Subcutaneous abdominal adipose tissue (tissue), 5 donors: ENCODE data around the gene NUP98.
"Not testable (repeated sequence)": the region's sequence is repeated elsewhere in the genome, so short reads cannot be mapped to it uniquely, and the experiment has no call there.

ENCODE experiments used
- H3K27ac ChIP-seq: one replicate; pipeline ENCODE4 v1.7.0; 2013; ENCODE audit warnings: low read depth, mild to moderate bottlenecking, inconsistent platforms, low read length, moderate library complexity
- H3K27me3 ChIP-seq, 5 donors: one replicate each; pipeline ENCODE4 v1.7.0; 2013; ENCODE audit warnings: low read length in 5 of 5, inconsistent platforms in 1 of 5; ENCODE audit not compliant: control insufficient read depth in 5 of 5, insufficient read depth in 4 of 5
- H3K36me3 ChIP-seq, 5 donors: one replicate each; pipeline ENCODE4 v1.7.0; 2013; ENCODE audit warnings: low read length in 5 of 5; ENCODE audit not compliant: control insufficient read depth in 5 of 5, insufficient read depth in 5 of 5
- H3K4me1 ChIP-seq, 5 donors: one replicate each; pipeline ENCODE4 v1.7.0; 2013; ENCODE audit warnings: low read length in 5 of 5, mild to moderate bottlenecking in 3 of 5, moderate library complexity in 1 of 5; ENCODE audit not compliant: control insufficient read depth in 5 of 5, insufficient read depth in 5 of 5
- H3K4me3 ChIP-seq, 5 donors: one replicate each; pipeline ENCODE4 v1.7.0; 2013; ENCODE audit warnings: low read length in 5 of 5, low read depth in 1 of 5
- H3K9ac ChIP-seq, 5 donors: one replicate each; pipeline ENCODE4 v1.7.0; 2013; ENCODE audit warnings: low read length in 5 of 5, mild to moderate bottlenecking in 4 of 5, moderate library complexity in 3 of 5
- H3K9me3 ChIP-seq, 5 donors: one replicate each; pipeline ENCODE4 v1.7.0; 2013; ENCODE audit warnings: low read length in 5 of 5; ENCODE audit not compliant: control insufficient read depth in 5 of 5
- donor health status: healthy.
- donor health status: healthy.
- donor health status: healthy.
- donor health status: healthy.
- donor health status: healthy.

Gene NUP98

DNA sequence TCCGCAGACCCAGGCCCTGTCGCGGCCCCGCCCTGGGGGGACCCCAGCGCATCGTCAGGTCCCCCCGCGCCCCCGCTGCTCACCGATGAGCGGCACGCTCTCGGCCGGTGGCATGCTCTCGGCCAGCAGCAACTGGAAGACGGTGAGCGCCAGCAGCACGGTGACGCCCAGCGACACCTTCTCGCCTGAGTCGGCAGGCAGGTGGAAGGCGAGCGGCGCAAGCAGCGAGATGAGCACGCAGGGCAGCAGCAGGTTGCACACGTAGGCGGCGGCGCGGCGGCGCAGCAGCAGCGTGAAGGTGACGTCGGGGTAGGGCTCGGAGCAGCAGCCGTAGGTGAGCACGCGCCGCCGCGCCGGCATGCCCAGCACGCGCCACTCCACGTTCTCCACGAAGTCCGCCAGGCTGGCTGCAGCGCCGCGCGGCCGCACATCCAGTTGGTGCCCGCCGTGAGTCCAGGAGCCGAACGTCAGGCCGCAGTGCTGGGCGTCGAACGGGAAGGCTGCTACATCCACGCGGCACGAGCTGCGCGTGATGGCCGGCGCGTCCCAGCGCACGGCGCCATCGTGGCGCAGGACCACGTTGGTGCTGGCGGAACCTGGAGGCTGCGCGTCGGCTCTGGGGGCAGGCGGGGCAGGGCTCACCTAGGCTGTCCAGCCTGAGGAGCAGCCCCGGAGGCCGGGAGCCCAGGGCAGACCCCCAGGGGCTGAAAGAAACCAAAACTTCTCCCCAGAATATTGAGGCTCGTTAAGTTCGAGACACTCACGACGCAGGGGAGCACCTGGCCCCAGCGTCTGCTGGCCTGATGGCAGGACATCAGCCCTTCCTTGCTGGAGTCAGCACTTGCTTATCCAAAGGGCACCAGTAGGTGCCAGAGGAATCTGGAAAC lies 130.0 kb downstream of the NUP98 start:
- H3K36me3 ChIP-seq: peaks cover 0 to 75% (median 63%) of the 10 kb centered on the region in 5 donors

DNA sequence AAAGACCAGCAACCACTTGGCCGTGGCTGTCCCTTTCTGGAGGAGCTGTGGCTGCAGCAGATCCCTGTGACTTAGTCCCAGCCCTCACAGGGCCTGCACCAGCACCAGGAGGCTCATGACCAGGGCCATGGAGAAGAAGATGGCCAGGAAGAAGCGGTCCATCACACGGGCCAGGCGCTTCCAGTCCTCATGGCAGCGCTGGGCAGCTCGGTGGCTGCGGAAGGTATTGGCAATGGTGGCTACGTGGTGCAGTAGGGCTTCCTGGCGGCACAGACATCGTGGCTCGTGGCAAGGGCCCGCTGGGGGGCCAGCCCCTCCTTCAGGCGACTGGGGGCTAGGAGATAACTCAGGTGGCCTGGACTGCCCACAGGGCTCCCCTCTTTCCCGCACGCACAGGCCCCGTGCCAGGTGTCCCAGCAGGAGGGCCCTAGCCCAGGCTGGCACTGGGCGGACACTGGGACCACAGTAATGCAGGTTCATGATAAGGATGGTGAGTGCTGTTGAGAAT lies 131.3 kb downstream of the NUP98 start:
- Histone ChIP-seq H3K27ac (no peak overlapping the region), H3K4me3 (no peak overlapping the region), H3K9ac (no peak overlapping the region), H3K27me3 (no peaks in the 10 kb centered on the region), H3K4me1 (peaks cover 0 to 5% (median 0%) of the 10 kb centered on the region in 5 donors), H3K36me3 (peaks cover 0 to 62% (median 50%) of the 10 kb centered on the region in 5 donors), H3K9me3 (no peaks in the 10 kb centered on the region)

More for the DNA sequence above, 130.0 kb downstream of the NUP98 start:
- Histone ChIP-seq H3K9ac (no peak overlapping the region), H3K27ac (no peak overlapping the region), H3K27me3 (no peaks in the 10 kb centered on the region), H3K4me3 (no peak overlapping the region), H3K4me1 (peaks cover 0 to 5% (median 0%) of the 10 kb centered on the region in 5 donors), H3K9me3 (no peaks in the 10 kb centered on the region)

DNA sequence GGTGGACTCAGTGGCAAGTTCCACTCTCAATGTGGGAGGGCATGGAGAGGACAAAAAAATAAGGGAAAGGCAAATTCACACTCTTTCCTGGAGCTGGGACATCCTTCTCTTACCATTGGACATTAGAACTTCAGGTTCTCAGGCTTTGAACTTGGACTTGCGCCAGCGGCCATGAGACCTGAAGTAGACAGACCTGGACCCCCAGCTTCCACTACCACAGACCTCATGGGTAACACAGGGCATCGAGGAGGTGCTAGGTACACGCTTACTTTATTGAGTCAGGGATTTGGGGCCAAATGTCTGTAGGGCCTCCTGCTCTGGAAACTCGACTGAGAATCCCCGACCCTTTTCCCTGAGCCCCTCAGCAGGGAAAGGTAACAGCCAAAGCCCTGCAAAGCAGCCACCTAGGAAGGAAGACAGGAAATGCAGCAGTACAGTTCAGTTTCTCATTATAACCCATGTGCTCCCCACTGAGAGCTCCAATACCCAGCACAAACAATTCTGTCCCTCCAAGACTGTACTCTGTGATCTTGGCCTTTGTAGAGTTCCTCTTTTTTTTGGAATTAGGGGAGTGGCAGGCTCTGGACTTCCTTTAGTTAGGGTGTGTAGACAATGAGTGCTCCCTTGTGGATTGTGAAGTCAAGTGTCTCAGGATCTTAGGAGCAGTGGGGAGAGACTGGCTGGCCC lies 131.9 kb downstream of the NUP98 start:
- H3K27ac ChIP-seq: no peak overlapping the region
- H3K9me3 ChIP-seq: no peaks in the 10 kb centered on the region
- H3K4me1 ChIP-seq: peaks cover 0 to 5% (median 0%) of the 10 kb centered on the region in 5 donors
- H3K9ac ChIP-seq: no peak overlapping the region
- H3K36me3 ChIP-seq: peaks cover 0 to 57% (median 46%) of the 10 kb centered on the region in 5 donors
- no peaks in the 10 kb centered on the region for H3K27me3 ChIP-seq
- no peak overlapping the region for H3K4me3 ChIP-seq

- H3K27me3 ChIP-seq: no peaks in the 10 kb centered on the region
- no peak overlapping the region for H3K4me3 ChIP-seq
- H3K4me1 ChIP-seq: peaks cover 0 to 5% (median 0%) of the 10 kb centered on the region in 5 donors
- no peaks in the 10 kb centered on the region for H3K9me3 ChIP-seq
- no peak overlapping the region for H3K9ac ChIP-seq
- no peak overlapping the region for H3K27ac ChIP-seq
- H3K36me3 ChIP-seq: peaks cover 0 to 47% (median 34%) of the 10 kb centered on the region in 5 donors
Measured at GRCh38 chr11:3664032-3664630, 133.2 kb downstream of the NUP98 start.

DNA sequence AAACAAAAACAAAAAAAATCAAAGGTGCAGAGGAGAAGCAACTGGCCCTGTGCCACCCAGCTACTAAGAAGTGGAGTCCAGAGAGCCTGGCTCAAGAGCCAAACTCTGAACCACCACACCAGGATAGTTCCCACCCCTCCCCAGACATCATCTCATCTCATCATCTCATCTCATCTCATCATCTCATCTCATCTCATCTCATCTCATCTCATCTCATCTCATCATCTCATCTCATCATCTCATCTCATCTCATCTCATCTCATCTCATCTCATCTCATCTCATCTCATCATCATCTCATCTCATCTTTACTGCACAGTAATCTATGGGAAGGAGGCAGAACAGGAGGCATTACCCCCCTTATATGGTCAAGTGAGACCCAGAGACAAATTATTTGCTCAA lies 134.5 kb downstream of the NUP98 start:
- Histone ChIP-seq H3K4me3 (no peak overlapping the region), H3K27ac (no peak overlapping the region), H3K27me3 (no peaks in the 10 kb centered on the region), H3K9me3 (no peaks in the 10 kb centered on the region), H3K9ac (no peak overlapping the region), H3K4me1 (peaks cover 0 to 5% (median 0%) of the 10 kb centered on the region in 5 donors), H3K36me3 (peaks cover 0 to 37% (median 26%) of the 10 kb centered on the region in 5 donors)

GRCh38 chr11:3660960-3661359 lies 136.4 kb downstream of the NUP98 start:
- no peak overlapping the region for H3K4me3 ChIP-seq

GRCh38 chr11:3659595-3660515 lies 137.5 kb downstream of the NUP98 start:
- Histone ChIP-seq H3K27ac (no peak overlapping the region), H3K27me3 (peaks cover 0 to 3% (median 0%) of the 10 kb centered on the region in 5 donors), H3K4me1 (no peaks in the 10 kb centered on the region), H3K36me3 (peaks cover 0 to 7% (median 3%) of the 10 kb centered on the region in 5 donors), H3K9me3 (no peaks in the 10 kb centered on the region), H3K9ac (no peak overlapping the region), H3K4me3 (no peak overlapping the region)

More at GRCh38 chr11:3660960-3661359, 136.4 kb downstream of the NUP98 start:
- no peaks in the 10 kb centered on the region for H3K27me3 ChIP-seq
- no peaks in the 10 kb centered on the region for H3K9me3 ChIP-seq
- no peak overlapping the region for H3K9ac ChIP-seq
- H3K4me1 ChIP-seq: peaks cover 0 to 5% (median 0%) of the 10 kb centered on the region in 5 donors
- H3K27ac ChIP-seq: no peak overlapping the region
- H3K36me3 ChIP-seq: peaks cover 0 to 18% (median 10%) of the 10 kb centered on the region in 5 donors

- H3K27me3 ChIP-seq: peaks cover 0 to 4% (median 0%) of the 10 kb centered on the region in 5 donors
- H3K27ac ChIP-seq: no peak overlapping the region
- no peaks in the 10 kb centered on the region for H3K9me3 ChIP-seq
- H3K9ac ChIP-seq: no peak overlapping the region
- H3K4me1 ChIP-seq: no peaks in the 10 kb centered on the region
- no peaks in the 10 kb centered on the region for H3K36me3 ChIP-seq
- no peak overlapping the region for H3K4me3 ChIP-seq
Measured at GRCh38 chr11:3658252-3658651, 139.1 kb downstream of the NUP98 start.

- not testable (repeated sequence) for H3K9me3 ChIP-seq, H3K36me3 ChIP-seq, H3K4me3 ChIP-seq, H3K4me1 ChIP-seq, H3K9ac ChIP-seq, H3K27me3 ChIP-seq, H3K27ac ChIP-seq
Measured at GRCh38 chr11:3657331-3657730, 140.0 kb downstream of the NUP98 start.
